Measurements from ENCODE around the gene CEP72. TPM values are rescaled to one million over a fixed set of nuclear protein-coding genes. Genes with fewer than 3 reads are reported as not detected.
A peak's percentile ranks its signal among the peaks of the same experiment; 100 is the strongest.
"Not testable (repeated sequence)": the region's sequence is repeated elsewhere in the genome, so short reads cannot be mapped to it uniquely, and the experiment has no call there.

CEP72 gene
- total RNA-seq, 5 donors from 2014 or later (not counting 1 experiment from before 2014, with no cell fraction given), result 13.9 to 25.8 (median 23.6) TPM

- H3K27me3 ChIP-seq (replicated peaks in 1 of 2; ENCODE audit: control insufficient read depth in 2 of 2, extremely low read depth in 1 of 2, insufficient read depth in 2 of 2, low read length in 1 of 2), result peaks cover 0 to 49% of the 10 kb centered on the region in 2 experiments
- H3K4me3 ChIP-seq (ENCODE audit: control insufficient read depth in 1 of 2, extremely low read depth in 1 of 2, low read length in 1 of 2), result no peak overlapping the region
- DNase-seq (peak in 1 of 35 experiments; percentile 10), ATAC-seq (replicated peaks in 1 of 4) (no peak)
- Mint-ChIP-seq H3K4me3 (no peak overlapping the region), H3K4me1 (peaks cover 11 to 19% (median 18%) of the 10 kb centered on the region in 3 donors), H3K27me3 (no peaks in the 10 kb centered on the region), H3K9me3 (no peaks in the 10 kb centered on the region), H3K36me3 (no peaks in the 10 kb centered on the region), H3K27ac (no peak overlapping the region)
- no peaks in the 10 kb centered on the region for H3K36me3 ChIP-seq (ENCODE audit: control insufficient read depth in 2 of 2, extremely low read depth in 1 of 2, insufficient read depth in 1 of 2, low read length in 1 of 2)
- H3K27ac ChIP-seq (ENCODE audit: low read length), result no peak overlapping the region
- ChIA-PET CTCF (no interaction called here), POLR2A (no interaction called here)
- H3K9me3 ChIP-seq, result no peaks in the 10 kb centered on the region
- peaks cover 4 to 35% of the 10 kb centered on the region in 2 experiments for H3K4me1 ChIP-seq (ENCODE audit: control insufficient read depth in 1 of 2, extremely low read depth in 1 of 2, insufficient read depth in 2 of 2, low read length in 2 of 2)
- WGBS (ENCODE audit: insufficient coverage), result 87% methylated on average over 35 of the region's 36 CpGs
These were observed 63.9 kb downstream of the CEP72 start for GRCh38 chr5:675871-676698.

DNA sequence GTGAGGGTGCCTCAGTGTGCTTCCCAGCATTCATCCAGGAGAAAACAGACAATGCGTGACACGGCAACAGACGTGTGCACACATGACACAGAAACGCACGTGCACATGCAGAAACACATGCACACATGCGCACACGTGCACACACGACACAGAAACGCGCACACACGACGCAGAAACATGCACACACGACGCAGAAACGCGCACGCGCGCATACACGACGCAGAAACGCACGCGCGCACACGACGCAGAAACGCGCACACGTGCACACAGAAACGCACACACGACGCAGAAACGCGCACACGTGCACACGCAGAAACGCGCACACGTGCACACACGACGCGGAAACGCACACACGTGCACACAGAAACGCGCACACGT lies 64.5 kb downstream of the CEP72 start:
- no peak overlapping the region for H3K4me3 Mint-ChIP-seq
- Histone ChIP-seq H3K4me3 (ENCODE audit: control insufficient read depth in 1 of 2, extremely low read depth in 1 of 2, low read length in 1 of 2) (no peak overlapping the region), H3K9me3 (no peaks in the 10 kb centered on the region), H3K36me3 (ENCODE audit: control insufficient read depth in 2 of 2, extremely low read depth in 1 of 2, insufficient read depth in 1 of 2, low read length in 1 of 2) (no peaks in the 10 kb centered on the region), H3K27ac (ENCODE audit: low read length) (no peak overlapping the region), H3K4me1 (ENCODE audit: control insufficient read depth in 1 of 2, extremely low read depth in 1 of 2, insufficient read depth in 2 of 2, low read length in 2 of 2) (peaks cover 4 to 31% of the 10 kb centered on the region in 2 experiments), H3K27me3 (replicated peaks in 1 of 2; ENCODE audit: control insufficient read depth in 2 of 2, extremely low read depth in 1 of 2, insufficient read depth in 2 of 2, low read length in 1 of 2) (peaks cover 0 to 48% of the 10 kb centered on the region in 2 experiments)
- no peak overlapping the region for H3K27ac Mint-ChIP-seq
- POLR2A ChIA-PET, result no interaction called here
- 95% methylated on average over 44 of the region's 48 CpGs for WGBS (ENCODE audit: insufficient coverage)
- no peaks in the 10 kb centered on the region for H3K36me3 Mint-ChIP-seq
- H3K9me3 Mint-ChIP-seq, result no peaks in the 10 kb centered on the region
- no peaks in the 10 kb centered on the region for H3K27me3 Mint-ChIP-seq
- ATAC-seq (replicated peaks in 1 of 4) (no peak), DNase-seq (no peak)
- CTCF ChIA-PET, result no interaction called here
- H3K4me1 Mint-ChIP-seq, result peaks cover 11 to 16% (median 15%) of the 10 kb centered on the region in 3 donors

DNA sequence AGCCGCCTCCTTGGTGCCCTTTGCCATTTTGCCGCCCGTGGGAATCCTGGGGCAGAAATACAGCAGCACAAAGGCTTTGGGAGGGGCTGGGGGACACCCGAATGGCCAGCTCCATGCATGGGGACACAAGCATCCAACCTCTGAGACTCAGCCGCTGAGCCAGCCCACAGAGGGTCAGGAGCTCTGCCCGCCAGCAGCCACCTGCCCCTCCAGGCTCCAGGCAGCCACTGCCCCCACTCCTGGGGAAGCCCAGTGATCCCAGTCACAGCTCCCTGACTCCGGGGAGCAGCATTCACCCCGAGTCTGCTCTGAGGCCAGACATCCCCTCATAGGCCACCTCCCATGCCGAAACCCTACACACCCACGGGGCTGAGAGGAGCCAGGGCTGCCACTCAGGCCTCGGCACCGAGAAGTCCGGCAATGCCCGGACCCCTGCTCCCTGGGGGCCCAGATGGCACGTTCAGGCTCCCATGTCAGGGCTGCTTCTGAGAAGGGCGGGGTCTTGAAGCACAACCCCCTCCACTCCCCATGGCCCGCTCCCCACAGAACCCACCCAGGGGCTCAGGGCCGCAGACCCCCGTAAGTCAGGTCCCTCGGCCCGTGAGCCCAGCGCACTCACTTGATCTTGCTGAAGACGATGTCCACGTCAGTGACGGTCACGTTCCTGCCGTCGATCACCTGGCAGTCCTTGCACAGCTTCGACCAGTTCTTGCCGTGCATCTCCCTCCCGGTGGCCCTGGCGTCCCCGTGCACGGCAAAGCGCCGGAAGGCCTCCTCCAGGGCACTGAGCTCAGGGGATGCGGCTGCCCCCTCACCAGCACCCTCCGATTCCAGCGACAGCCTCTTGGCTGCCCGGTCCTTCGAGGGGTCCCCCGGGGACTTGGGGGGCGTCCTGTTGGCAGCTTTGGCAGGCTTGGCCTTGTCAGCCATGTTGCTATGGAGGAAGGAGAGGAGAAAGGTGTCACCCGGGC lies 65.3 kb downstream of the CEP72 start:
- peak in 2 of 35 experiments; percentile 4 to 11 for DNase-seq
- ATAC-seq (replicated peaks in 1 of 4), result no peak
- Mint-ChIP-seq H3K36me3 (no peaks in the 10 kb centered on the region), H3K27ac (no peak overlapping the region), H3K27me3 (no peaks in the 10 kb centered on the region), H3K4me1 (peaks cover 8 to 12% (median 9%) of the 10 kb centered on the region in 3 donors), H3K9me3 (no peaks in the 10 kb centered on the region), H3K4me3 (no peak overlapping the region)
- H3K36me3 ChIP-seq (ENCODE audit: control insufficient read depth in 2 of 2, extremely low read depth in 1 of 2, insufficient read depth in 1 of 2, low read length in 1 of 2), result no peaks in the 10 kb centered on the region
- H3K4me3 ChIP-seq (ENCODE audit: control insufficient read depth in 1 of 2, extremely low read depth in 1 of 2, low read length in 1 of 2), result no peak overlapping the region
- H3K27ac ChIP-seq (ENCODE audit: low read length), result no peak overlapping the region
- no peaks in the 10 kb centered on the region for H3K9me3 ChIP-seq
- CTCF ChIA-PET, result no interaction called here
- WGBS (ENCODE audit: insufficient coverage), result 87% methylated on average over 36 of the region's 44 CpGs
- POLR2A ChIA-PET, result no interaction called here
- H3K27me3 ChIP-seq (replicated peaks in 1 of 2; ENCODE audit: control insufficient read depth in 2 of 2, extremely low read depth in 1 of 2, insufficient read depth in 2 of 2, low read length in 1 of 2), result peaks cover 0 to 44% of the 10 kb centered on the region in 2 experiments
- peaks cover 2 to 23% of the 10 kb centered on the region in 2 experiments for H3K4me1 ChIP-seq (ENCODE audit: control insufficient read depth in 1 of 2, extremely low read depth in 1 of 2, insufficient read depth in 2 of 2, low read length in 2 of 2)

- H3K27ac ChIP-seq (ENCODE audit: low read length); H3K36me3 ChIP-seq (ENCODE audit: control insufficient read depth in 2 of 2, extremely low read depth in 1 of 2, insufficient read depth in 1 of 2, low read length in 1 of 2); H3K27me3 Mint-ChIP-seq; H3K9me3 Mint-ChIP-seq; H3K27ac Mint-ChIP-seq; H3K4me3 Mint-ChIP-seq; H3K36me3 Mint-ChIP-seq; H3K4me3 ChIP-seq (ENCODE audit: control insufficient read depth in 1 of 2, extremely low read depth in 1 of 2, low read length in 1 of 2); H3K9me3 ChIP-seq; DNase-seq; H3K4me1 Mint-ChIP-seq; POLR2A ChIA-PET; CTCF ChIA-PET; ATAC-seq (replicated peaks in 1 of 4): not testable (repeated sequence)
- WGBS (ENCODE audit: insufficient coverage), result 77% methylated on average over 5 of the region's 16 CpGs
- peaks cover 0 to 35% of the 10 kb centered on the region in 2 experiments for H3K27me3 ChIP-seq (replicated peaks in 1 of 2; ENCODE audit: control insufficient read depth in 2 of 2, extremely low read depth in 1 of 2, insufficient read depth in 2 of 2, low read length in 1 of 2)
- H3K4me1 ChIP-seq (ENCODE audit: control insufficient read depth in 1 of 2, extremely low read depth in 1 of 2, insufficient read depth in 2 of 2, low read length in 2 of 2), result peaks cover under 1 to 12% of the 10 kb centered on the region in 2 experiments
These were observed 66.4 kb downstream of the CEP72 start for GRCh38 chr5:678521-678920.

GRCh38 chr5:679166-679895 lies 67.2 kb downstream of the CEP72 start:
- POLR2A ChIA-PET; ATAC-seq (replicated peaks in 1 of 4); H3K9me3 Mint-ChIP-seq; H3K4me3 ChIP-seq (ENCODE audit: control insufficient read depth in 1 of 2, extremely low read depth in 1 of 2, low read length in 1 of 2); H3K4me1 ChIP-seq (ENCODE audit: control insufficient read depth in 1 of 2, extremely low read depth in 1 of 2, insufficient read depth in 2 of 2, low read length in 2 of 2); H3K27me3 Mint-ChIP-seq; H3K36me3 Mint-ChIP-seq; H3K27ac ChIP-seq (ENCODE audit: low read length); H3K27ac Mint-ChIP-seq; H3K9me3 ChIP-seq; H3K36me3 ChIP-seq (ENCODE audit: control insufficient read depth in 2 of 2, extremely low read depth in 1 of 2, insufficient read depth in 1 of 2, low read length in 1 of 2); DNase-seq; H3K4me3 Mint-ChIP-seq; CTCF ChIA-PET; H3K4me1 Mint-ChIP-seq: not testable (repeated sequence)
- peaks cover 0 to 34% of the 10 kb centered on the region in 2 experiments for H3K27me3 ChIP-seq (replicated peaks in 1 of 2; ENCODE audit: control insufficient read depth in 2 of 2, extremely low read depth in 1 of 2, insufficient read depth in 2 of 2, low read length in 1 of 2)
- 59% methylated on average over 4 of the region's 17 CpGs for WGBS (ENCODE audit: insufficient coverage)

DNA sequence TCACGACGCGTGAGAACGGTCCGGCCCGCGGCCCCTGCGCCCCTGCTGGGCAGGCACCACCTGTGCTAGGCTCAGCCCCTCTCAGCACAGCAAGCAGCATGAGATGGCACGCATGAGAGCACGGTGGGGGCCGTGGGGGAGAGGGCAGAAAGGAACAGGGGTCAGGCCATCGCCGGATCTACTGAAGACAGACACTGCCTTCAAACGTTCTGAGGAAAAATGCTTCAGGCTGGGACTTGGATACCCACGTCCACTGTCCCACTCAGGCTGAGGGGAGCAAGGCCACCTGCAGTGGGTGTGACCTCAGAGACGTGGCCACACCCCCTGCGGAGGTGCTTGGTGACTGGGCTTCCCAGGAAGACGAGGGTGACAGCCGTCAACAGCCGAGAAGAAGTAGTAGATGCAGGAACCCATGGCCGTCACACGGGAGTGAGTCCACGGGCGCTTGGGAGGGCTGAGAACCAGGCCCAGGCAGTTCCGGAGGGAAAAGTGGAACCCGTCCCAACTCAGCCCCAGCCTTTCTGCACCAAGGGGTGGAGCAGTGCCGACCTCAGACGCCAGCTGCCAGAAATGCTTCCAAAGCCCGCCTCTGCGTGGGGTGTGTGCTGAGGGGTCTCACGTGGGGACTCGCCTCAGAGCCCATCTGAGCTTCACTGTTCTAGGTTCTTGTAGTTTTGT lies 68.1 kb downstream of the CEP72 start:
- H3K4me3 Mint-ChIP-seq; POLR2A ChIA-PET; H3K4me1 ChIP-seq (ENCODE audit: control insufficient read depth in 1 of 2, extremely low read depth in 1 of 2, insufficient read depth in 2 of 2, low read length in 2 of 2); H3K36me3 Mint-ChIP-seq; H3K36me3 ChIP-seq (ENCODE audit: control insufficient read depth in 2 of 2, extremely low read depth in 1 of 2, insufficient read depth in 1 of 2, low read length in 1 of 2); H3K4me3 ChIP-seq (ENCODE audit: control insufficient read depth in 1 of 2, extremely low read depth in 1 of 2, low read length in 1 of 2); CTCF ChIA-PET; H3K4me1 Mint-ChIP-seq; DNase-seq; H3K27me3 Mint-ChIP-seq; H3K27ac Mint-ChIP-seq; H3K27ac ChIP-seq (ENCODE audit: low read length); H3K9me3 ChIP-seq; ATAC-seq (replicated peaks in 1 of 4); H3K9me3 Mint-ChIP-seq: not testable (repeated sequence)
- no CpG with 5 or more reads among the region's 32 CpGs for WGBS (ENCODE audit: insufficient coverage)
- peaks cover 0 to 35% of the 10 kb centered on the region in 2 experiments for H3K27me3 ChIP-seq (replicated peaks in 1 of 2; ENCODE audit: control insufficient read depth in 2 of 2, extremely low read depth in 1 of 2, insufficient read depth in 2 of 2, low read length in 1 of 2)

Data from T-cell (primary cell).